ENCODE data around the gene MANBA. TPM values are rescaled to one million over a fixed set of nuclear protein-coding genes. Genes with fewer than 3 reads are reported as not detected.
A peak's percentile ranks its signal among the peaks of the same experiment; 100 is the strongest.

Gene MANBA
- total and polyA plus RNA-seq, 2 of the 13 experiments (the other 11 are each of a cell fraction or from before 2014, with no cell fraction given), result 11.7 to 33.3 TPM

DNA sequence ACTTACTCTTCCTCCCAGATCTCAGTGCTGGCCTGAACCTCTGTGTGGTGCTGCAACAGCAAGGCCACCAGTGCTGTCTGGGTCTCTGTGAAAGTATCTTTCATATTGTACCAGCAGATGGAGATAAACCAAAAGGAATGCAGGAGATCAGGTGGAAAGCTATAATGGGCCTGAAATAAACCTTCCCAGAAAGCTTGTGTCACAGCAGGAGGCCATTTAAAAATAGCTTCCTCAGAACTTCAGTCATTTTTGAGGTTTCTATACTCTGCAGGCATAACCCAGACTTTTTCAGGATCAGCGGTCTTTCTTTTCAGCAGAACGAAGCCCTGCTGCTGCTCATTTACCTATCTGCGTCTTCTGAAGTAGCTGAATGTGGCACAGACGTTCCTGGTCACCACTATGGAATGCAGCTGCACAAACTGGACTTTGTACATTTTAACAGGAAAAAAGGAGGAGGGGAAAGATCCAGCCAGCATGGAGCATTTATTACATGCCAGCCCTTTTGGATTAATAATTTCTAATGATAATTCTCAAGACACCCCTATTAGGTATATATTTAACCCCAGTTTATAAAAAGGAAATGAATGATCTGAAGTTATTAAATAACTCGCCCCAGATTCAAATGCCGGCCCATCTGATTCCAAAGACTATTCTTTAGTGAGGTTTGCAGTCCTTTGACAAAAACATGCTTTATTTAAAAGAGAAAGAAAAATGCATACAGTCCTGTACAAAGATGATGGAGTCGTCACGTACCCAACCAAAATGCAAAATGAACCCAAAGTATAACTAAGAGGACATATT, 139.9 kb downstream of the MANBA start (continued):
- TF ChIP-seq KLF13 (CRISPR knock-in tag; IDR thresholded peaks at IDR 0.05) (no peak), TBP (CRISPR knock-in tag; IDR thresholded peaks at IDR 0.05) (no peak), ZNF281 (CRISPR knock-in tag; IDR thresholded peaks at IDR 0.05; ENCODE audit: borderline replicate concordance) (peak; percentile 69; the same call in 1 of the 2 replicates), FOXK1 (CRISPR knock-in tag; IDR thresholded peaks at IDR 0.05; ENCODE audit: borderline replicate concordance, low read depth) (no peak), ZNF446 (CRISPR knock-in tag; IDR thresholded peaks at IDR 0.05) (0 out of 2 replicates have a peak, but pooled peaks have one; percentile 33), NCOA1 (CRISPR knock-in tag; IDR thresholded peaks at IDR 0.05) (no peak), HNF1B (CRISPR knock-in tag; IDR thresholded peaks at IDR 0.05) (no peak), SRSF9 (IDR thresholded peaks at IDR 0.05; ENCODE audit: borderline replicate concordance, insufficient read depth, low read depth, low read length, poor library complexity, severe bottlenecking) (no peak), YY1 (IDR thresholded peaks at IDR 0.05; ENCODE audit: insufficient read depth, insufficient replicate concordance, low read depth, low read length) (no peak), ZBTB3 (CRISPR knock-in tag; IDR thresholded peaks at IDR 0.05; ENCODE audit: borderline replicate concordance, low read depth) (no peak), BCL3 (CRISPR knock-in tag; IDR thresholded peaks at IDR 0.05) (no peak), ZNF557 (CRISPR knock-in tag; IDR thresholded peaks at IDR 0.05) (no peak), SMAD9 (CRISPR knock-in tag; IDR thresholded peaks at IDR 0.05) (no peak), RELA (CRISPR knock-in tag; IDR thresholded peaks at IDR 0.05) (no peak), CBX2 (IDR thresholded peaks at IDR 0.05; ENCODE audit: low read depth, low read length) (no peak), CBX2 (CRISPR knock-in tag; IDR thresholded peaks at IDR 0.05; ENCODE audit: low read depth) (no peak)
- TF ChIP-seq, protein P1, sequence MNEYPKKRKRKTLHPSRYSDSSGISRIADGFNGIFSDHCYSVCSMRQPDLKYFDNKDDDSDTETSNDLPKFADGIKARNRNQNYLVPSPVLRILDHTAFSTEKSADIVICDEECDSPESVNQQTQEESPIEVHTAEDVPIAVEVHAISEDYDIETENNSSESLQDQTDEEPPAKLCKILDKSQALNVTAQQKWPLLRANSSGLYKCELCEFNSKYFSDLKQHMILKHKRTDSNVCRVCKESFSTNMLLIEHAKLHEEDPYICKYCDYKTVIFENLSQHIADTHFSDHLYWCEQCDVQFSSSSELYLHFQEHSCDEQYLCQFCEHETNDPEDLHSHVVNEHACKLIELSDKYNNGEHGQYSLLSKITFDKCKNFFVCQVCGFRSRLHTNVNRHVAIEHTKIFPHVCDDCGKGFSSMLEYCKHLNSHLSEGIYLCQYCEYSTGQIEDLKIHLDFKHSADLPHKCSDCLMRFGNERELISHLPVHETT (CRISPR knock-in tag; conservative IDR thresholded peaks at IDR 0.05), result no peak
- TF ChIP-seq, protein P2, sequence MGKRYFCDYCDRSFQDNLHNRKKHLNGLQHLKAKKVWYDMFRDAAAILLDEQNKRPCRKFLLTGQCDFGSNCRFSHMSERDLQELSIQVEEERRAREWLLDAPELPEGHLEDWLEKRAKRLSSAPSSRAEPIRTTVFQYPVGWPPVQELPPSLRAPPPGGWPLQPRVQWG (CRISPR knock-in tag; IDR thresholded peaks at IDR 0.05; ENCODE audit: borderline replicate concordance, low read depth), result no peak
- TF ChIP-seq, protein P3, sequence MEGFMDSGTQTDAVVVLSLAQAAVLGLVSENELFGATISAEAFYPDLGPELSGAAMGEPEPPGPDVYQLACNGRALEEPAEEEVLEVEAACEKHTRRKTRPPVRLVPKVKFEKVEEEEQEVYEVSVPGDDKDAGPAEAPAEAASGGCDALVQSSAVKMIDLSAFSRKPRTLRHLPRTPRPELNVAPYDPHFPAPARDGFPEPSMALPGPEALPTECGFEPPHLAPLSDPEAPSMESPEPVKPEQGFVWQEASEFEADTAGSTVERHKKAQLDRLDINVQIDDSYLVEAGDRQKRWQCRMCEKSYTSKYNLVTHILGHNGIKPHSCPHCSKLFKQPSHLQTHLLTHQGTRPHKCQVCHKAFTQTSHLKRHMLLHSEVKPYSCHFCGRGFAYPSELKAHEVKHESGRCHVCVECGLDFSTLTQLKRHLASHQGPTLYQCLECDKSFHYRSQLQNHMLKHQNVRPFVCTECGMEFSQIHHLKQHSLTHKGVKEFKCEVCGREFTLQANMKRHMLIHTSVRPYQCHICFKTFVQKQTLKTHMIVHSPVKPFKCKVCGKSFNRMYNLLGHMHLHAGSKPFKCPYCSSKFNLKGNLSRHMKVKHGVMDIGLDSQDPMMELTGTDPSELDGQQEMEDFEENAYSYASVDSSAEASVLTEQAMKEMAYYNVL (CRISPR knock-in tag; IDR thresholded peaks at IDR 0.05; ENCODE audit: borderline replicate concordance), result no peak
